Measurements from ENCODE around the gene KRT77.
"Not testable (repeated sequence)": the region's sequence is repeated elsewhere in the genome, so short reads cannot be mapped to it uniquely, and the experiment has no call there.

KRT77 gene

GRCh38 chr12:52703424-52703823, at the start of gene KRT77:
TSS of gene KRT77 (minus strand) at chr12:52703524. CDS start at chr12:52703434, 90 bp downstream.
- DNase-seq (ENCODE audit: low read depth), result no peak

DNA sequence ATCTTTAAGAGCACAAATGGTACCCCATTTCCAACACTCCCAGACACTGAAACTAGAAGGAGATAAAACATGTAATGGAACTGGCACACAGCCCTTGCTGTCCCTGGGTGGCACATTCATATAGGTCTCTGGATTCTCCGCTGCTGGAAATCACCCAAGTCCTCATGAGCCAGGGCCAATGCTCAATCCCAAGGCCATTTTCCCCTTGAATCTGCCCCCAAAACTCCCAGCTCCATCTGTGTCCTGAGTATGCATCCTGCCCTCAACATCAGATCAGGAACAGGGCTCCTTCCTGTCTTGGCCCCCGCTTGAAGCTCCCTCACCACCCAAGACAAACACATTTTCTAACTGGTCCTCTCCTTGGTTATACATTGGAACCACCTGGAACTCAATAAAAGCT, 49.2 kb upstream of the KRT77 start:
- no peak for DNase-seq (ENCODE audit: low read depth)

GRCh38 chr12:52751795-52752194, 48.5 kb upstream of the KRT77 start:
- DNase-seq (ENCODE audit: low read depth), result no peak

DNA sequence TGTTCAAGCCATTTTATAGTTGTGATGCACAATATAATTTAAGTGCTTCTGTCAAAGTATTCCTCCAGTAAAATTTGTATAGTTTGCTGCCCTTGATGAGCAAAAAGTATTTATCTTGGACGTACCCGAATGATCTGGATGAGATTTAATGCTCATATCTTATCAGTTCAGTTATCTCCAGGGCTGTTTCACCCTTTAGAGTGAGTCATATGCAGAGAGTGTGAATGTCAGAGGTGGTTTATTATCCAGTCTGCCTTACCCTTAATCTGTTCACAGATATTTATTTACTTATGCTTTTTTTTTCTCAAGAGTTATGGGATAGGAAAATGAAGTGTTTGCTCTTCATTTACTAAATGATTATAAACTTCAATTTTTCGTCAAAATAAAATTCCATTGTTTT, 47.2 kb upstream of the KRT77 start:
- DNase-seq (ENCODE audit: low read depth), result not testable (repeated sequence)

GRCh38 chr12:52749827-52750226, 46.5 kb upstream of the KRT77 start:
- no peak for DNase-seq (ENCODE audit: low read depth)

- no peak for DNase-seq (ENCODE audit: low read depth)
These were observed 45.3 kb upstream of the KRT77 start for GRCh38 chr12:52748578-52748977.

DNA sequence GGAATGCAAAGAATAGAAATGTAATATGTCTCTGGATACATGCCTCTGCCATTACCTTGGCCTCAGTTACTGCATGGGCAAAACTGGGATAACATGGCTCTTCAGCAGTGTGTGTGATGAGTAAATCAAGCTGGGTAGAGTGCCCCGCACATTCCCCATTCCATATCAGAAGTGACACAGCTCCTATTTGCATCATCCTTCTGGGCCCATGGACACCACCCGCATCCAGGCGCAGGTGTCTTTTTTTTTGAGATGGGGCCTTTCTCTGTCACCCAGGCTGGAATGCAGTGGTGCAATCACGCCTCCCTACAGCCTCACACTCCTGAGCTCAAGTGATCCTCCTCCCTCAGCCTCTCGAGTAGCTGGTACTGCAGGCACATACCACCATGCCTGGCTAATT, 42.2 kb upstream of the KRT77 start:
- DNase-seq (ENCODE audit: low read depth), result no peak

GRCh38 chr12:52744493-52745156, 41.3 kb upstream of the KRT77 start:
- no peak for DNase-seq (ENCODE audit: low read depth)

DNA sequence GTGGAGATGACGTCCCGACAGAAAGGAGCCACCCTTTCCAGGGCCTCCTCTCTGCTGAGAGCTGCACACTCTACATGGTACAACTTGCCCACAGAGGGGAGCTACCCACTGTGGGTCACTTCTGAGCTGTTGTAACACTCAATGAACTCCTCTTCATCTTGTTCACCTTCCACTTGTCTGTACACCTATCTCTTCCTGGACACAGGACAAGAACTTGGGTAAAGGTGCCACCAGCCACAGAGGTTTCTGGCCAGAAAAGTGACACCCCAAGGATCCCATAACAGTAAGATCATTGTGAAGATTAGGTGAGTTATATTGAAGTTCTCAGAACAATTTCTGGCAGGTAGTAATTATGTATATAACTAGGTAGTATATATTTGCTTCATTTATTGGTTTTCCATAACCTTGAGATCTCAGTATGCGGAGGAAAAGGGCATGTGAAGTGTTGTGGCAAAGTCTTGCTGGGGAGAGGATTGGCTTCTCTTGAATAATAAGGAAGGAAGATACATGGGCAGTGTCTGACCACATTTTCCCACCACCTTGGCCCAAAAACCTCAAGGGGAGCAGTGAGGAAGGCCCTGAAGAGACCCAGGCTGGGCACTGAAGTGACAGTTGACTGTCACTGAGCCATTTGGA, 39.6 kb upstream of the KRT77 start:
- DNase-seq (ENCODE audit: low read depth), result no peak

- no peak for DNase-seq (ENCODE audit: low read depth)
These were observed 38.9 kb upstream of the KRT77 start for GRCh38 chr12:52742196-52742580.

- DNase-seq (ENCODE audit: low read depth), result peak; percentile 57
These were observed 38.3 kb upstream of the KRT77 start for GRCh38 chr12:52741375-52742195.

- DNase-seq (ENCODE audit: low read depth), result no peak
These were observed 37.3 kb upstream of the KRT77 start for GRCh38 chr12:52740584-52740983.

GRCh38 chr12:52739963-52740362, 36.6 kb upstream of the KRT77 start:
- no peak for DNase-seq (ENCODE audit: low read depth)

DNA sequence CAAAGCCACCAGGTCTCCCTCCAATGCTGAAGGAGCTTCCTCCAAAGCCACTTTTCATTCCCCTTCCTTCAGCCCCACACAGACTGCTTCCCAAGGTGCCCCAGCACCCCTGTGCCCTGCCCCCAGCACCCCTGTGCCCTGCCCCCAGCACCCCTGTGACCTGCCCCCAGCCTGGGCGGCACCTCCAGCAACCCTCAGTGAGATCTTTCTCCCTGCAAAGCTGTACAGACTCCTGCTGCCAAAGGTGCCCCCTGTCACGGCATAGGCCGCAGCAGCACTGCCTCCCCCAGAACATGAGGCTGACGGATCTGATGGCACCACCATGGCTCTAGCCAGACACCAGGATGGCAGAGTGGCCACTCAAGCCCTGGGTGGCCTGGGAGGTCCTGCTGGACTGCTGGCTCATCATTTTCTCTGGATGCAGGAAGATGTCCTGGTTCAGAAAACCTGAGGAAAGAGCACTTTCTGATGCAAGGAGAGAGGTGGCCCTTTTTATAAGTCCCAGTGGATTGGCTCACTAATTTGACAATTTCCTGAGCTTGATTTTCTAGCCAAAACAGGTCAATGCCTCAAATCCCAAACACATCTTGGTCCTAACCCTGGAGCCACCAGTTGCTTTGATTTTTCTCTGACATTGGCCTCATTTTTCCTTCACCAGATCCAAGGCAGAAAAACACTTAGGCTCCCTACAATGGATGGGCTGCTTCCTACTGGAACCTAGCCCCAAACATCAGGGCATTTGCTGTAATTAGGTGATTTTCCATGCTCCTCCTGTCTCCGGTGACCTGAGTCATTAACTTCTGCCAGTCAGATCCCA, 32.7 kb upstream of the KRT77 start:
- DNase-seq (ENCODE audit: low read depth), result no peak

DNA sequence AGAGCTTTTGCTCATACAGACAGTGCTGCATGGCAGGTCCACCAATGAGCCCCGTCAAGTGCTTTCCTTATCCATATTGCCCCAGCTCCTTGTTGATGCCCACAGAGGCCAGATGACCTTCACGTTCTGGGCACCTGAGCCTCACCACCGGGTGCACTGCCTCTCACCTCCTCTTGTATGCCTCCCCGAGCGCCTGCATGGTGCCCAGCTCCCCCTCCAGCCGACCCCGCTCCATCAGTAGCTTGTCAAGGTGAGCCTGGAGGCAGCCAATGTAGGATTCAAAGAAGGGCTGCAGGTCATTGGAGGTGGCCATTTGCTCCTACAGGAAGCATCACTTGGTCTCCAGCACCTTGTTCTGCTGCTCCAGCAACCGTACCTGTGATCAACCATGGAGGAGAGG, 31.8 kb upstream of the KRT77 start:
- DNase-seq (ENCODE audit: low read depth), result no peak

- no peak for DNase-seq (ENCODE audit: low read depth)
These were observed 27.5 kb upstream of the KRT77 start for GRCh38 chr12:52730793-52731192.

GRCh38 chr12:52730383-52730782, 27.1 kb upstream of the KRT77 start:
- no peak for DNase-seq (ENCODE audit: low read depth)

DNA sequence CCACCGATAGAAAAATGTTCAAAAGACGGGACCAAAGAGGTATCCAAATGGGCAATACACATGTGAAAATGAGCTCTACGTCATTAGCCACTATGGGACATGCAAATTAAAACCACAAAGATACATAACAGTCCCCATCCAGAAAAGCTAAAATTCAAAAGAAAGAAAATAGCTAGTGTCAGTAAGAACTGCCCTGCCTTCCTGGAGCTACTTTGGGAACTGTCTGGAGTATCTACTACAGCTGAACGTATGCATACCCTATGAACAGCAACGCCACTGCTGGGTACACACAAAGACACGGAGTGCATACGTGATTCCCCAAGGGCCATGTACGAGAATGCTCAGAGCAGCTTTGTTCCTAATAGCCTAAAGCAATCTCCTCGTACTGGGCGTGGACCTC, 25.8 kb upstream of the KRT77 start:
- no peak for DNase-seq (ENCODE audit: low read depth)

- DNase-seq (ENCODE audit: low read depth), result no peak
These were observed 25.1 kb upstream of the KRT77 start for GRCh38 chr12:52728374-52728773.

- no peak for DNase-seq (ENCODE audit: low read depth)
These were observed 23.7 kb upstream of the KRT77 start for GRCh38 chr12:52727037-52727436.

DNA sequence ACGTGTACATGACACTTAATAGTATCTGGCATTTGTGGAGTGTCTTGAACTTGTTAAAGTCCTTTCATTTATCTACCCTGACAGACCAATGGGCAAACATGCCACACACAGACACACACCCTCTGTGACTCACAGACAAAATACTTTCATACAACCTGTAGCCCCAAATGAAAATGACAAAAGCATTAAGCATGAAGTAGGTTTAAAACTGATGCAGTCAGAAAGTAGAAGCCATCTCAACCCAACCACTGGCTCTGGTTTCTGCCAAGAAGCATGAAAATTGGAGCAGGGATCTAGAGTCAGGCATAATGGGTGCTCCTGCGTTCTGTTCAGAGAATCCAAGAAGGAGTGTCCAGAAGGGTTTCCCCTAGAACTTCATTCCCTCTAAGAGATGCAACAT, 23.1 kb upstream of the KRT77 start:
- no peak for DNase-seq (ENCODE audit: low read depth)

GRCh38 chr12:52724384-52724783, 21.1 kb upstream of the KRT77 start:
- no peak for DNase-seq (ENCODE audit: low read depth)
